HUDEP-2 (cell line): ENCODE measurements around the gene NOD1.
"Not testable (repeated sequence)": the region's sequence is repeated elsewhere in the genome, so short reads cannot be mapped to it uniquely, and the experiment has no call there.

ENCODE experiments used
- DNase-seq, 76 experiments: peaks; one replicate each; lab custom pipeline; 2025; ENCODE audit not compliant: unreplicated experiment in 76 of 76; lab: John Stamatoyannopoulos, UW

Gene NOD1

GRCh38 chr7:30423788-30424505, 54.6 kb downstream of the NOD1 start:
- DNase-seq, result no peak

- DNase-seq, result peak in 30 of 76 experiments; percentile 2 to 75 (median 22)
Measured at GRCh38 chr7:30422922-30423321, 55.7 kb downstream of the NOD1 start.

- DNase-seq, result no peak
Measured at GRCh38 chr7:30421647-30422196, 56.9 kb downstream of the NOD1 start.

DNA sequence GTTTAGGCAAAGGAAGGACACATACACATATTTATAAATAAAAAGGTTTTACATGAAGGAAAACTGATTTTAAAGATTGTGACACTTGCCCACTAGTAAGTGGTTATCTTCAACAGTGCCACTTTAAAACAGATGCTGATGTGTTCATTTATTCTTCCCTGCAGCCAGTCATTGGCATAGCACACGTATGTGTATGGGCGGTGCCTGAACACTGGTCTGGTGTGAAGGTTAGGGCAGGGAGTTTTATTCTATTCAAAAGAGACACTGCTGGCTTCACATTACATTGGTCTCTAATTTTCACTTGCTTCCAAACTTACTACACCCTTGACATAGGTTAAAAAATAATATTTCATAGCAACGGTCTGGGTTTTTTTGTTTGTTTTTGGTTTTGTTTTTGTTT, 57.9 kb downstream of the NOD1 start:
- DNase-seq, result no peak

GRCh38 chr7:30420080-30420479, 58.5 kb downstream of the NOD1 start:
- not testable (repeated sequence) for DNase-seq

- DNase-seq, result no peak
Measured at GRCh38 chr7:30413864-30414263, 64.7 kb downstream of the NOD1 start.

- peak in 37 of 76 experiments; percentile 5 to 63 (median 35) for DNase-seq
Measured at GRCh38 chr7:30412782-30413504, 65.6 kb downstream of the NOD1 start.

- no peak for DNase-seq
Measured at GRCh38 chr7:30411897-30412296, 66.7 kb downstream of the NOD1 start.

DNA sequence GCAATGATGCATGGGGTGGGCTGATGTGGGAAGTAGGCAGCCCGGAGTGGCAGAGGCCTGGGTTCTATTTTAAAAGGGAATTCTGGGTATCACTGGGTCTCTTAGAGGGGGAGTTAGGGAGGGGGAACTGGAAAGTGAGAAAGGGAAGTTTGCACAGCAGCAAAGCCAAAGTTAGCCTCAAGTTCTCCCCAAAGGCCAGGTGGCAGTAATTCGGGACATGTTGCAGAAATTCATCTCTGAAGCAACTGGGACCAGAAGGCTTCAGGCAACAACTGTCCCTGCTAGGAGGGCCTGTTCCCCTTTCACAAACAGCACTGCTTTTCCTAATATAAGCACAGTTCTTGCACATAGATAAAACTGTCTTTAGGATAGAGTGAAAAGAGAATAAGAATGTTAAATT, 67.4 kb downstream of the NOD1 start:
- no peak for DNase-seq

- no peak for DNase-seq
Measured at GRCh38 chr7:30406664-30407425, 71.7 kb downstream of the NOD1 start.

DNA sequence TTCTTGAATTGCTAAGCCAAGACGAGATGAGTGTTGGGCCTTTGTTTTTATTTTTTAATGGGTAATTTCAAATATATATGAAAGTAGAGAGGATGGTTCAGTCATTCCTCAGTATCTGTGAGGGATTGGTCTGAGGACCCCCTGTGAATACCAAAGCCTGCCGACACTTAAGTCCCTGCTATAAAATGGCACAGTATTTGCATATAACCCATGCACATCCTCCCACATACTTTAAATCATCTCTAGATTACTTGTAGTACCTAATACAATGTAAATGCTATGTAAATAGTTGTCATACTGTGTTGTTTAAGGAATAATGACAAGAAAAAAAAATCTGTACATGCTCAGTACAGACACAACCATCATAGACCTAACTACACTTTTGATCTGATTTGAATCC, 73.4 kb downstream of the NOD1 start:
- no peak for DNase-seq

DNA sequence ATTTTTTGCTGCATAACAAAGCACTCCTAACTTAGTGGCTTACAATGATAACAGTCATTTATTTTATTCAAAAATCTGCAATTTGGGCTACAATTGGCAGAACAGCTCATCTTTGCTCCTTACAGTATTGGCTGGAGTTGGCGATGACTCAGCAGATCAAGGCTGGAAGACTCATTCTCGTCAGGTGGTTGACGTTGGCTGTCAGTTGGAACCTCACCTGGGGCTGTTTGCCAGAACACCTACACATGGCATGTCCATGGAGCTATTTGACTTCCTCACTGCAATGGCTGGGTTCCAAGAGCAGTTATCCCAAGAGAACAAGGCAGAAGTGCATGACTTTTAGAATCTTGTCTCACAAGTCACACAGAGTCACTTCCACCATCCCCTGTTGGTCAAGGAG, 75.1 kb downstream of the NOD1 start:
- peak in 1 of 76 experiments; percentile 12 for DNase-seq

DNA sequence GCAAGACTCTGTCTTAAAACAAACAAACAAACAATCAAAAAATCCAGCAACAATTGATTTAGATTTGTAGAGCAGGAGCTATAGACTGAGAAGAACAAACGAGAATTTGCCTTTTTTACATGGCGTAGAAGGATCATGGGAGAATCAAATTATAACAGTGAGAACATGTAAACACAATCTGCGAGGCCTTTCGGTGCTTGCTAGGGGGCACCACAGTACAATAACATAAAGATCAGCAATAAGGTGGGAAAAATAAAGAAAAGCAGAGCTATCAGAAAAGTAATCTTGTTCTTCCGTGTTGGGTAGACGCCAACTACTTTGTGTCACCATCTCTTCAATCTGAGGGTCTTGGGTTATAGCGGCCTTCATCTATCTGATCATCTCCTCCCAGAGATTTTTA, 82.2 kb downstream of the NOD1 start:
- DNase-seq, result no peak

DNA sequence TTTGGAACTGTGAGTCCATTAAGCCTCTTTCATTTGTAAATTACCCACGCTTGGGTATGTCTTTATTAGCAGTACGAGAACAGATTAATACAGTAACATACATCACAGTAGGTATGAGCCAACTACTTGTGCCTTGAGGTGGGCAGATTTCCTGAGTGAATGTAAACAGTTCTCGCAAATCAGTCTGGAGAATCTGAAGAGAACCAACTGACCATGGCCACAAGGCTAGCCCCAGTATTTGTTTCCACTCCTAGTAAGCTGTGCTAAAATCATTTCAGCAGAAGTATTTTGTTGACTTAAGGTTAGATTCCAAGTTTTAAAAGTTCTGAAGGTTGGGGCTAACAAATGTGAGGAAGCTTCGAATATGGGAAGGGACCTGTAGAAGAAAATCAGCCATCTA, 82.9 kb downstream of the NOD1 start:
- DNase-seq, result no peak

- no peak for DNase-seq
Measured at GRCh38 chr7:30391806-30392205, 86.8 kb downstream of the NOD1 start.

GRCh38 chr7:30390736-30391636, 87.6 kb downstream of the NOD1 start:
- no peak for DNase-seq

GRCh38 chr7:30389791-30390190, 88.8 kb downstream of the NOD1 start:
- DNase-seq, result no peak

GRCh38 chr7:30382607-30383006, 96.0 kb downstream of the NOD1 start:
- DNase-seq, result no peak

GRCh38 chr7:30380824-30381223, 97.8 kb downstream of the NOD1 start:
- DNase-seq, result not testable (repeated sequence)

DNA sequence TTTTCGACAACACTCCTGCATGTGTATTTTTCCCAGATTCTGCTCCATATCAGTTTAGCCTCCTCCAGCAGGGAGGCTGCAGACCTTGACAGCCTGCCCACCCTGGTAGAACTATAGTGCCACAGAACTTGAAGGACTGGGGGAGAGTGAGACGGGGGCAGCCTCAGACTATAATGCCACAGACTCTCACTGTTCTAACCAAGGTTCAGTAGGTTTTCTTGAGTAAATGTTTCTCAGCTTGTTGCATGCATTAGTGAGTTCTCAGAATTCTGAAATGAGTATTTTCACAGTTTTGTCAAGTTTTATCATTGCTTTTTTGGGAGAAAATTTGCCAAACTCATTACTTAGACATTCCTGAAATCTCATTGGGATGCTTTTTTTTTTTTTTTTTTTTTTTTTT, 98.3 kb downstream of the NOD1 start:
- no peak for DNase-seq
